Measurements from ENCODE around the gene POLR3E. TPM values are rescaled to one million over a fixed set of nuclear protein-coding genes. Genes with fewer than 3 reads are reported as not detected.

POLR3E gene
- total RNA-seq, 1 donor from 2014 or later, result 91.3 TPM

DNA sequence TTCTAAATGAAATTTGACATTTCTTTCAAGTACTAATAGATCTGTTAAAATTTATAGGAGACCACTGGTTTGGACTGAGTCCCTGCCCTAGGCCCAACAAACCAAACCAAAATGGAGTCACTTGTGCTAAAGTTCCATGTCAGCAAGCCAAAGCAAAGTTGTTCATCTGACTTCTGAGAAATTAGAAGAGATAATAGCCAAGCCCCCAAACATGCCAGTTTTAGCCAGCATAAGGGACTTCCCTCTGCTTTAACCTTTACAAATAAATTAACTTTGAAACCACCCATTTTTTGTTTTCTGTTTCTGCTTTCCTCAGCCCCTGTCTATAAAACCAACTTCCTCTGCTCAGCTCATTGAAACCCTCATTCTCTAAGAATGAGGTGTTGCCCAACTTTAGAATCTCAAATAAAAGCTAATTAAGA, 58.3 kb downstream of the POLR3E start:
- Histone ChIP-seq H3K27ac (no peak overlapping the region), H3K4me2 (no peak overlapping the region), H3K4me1 (no peaks in the 10 kb centered on the region), H2AFZ (replicated peaks) (no peak overlapping the region), H3K9me3 (ENCODE audit: low read depth) (no peaks in the 10 kb centered on the region), H4K20me1 (ENCODE audit: low read depth) (no peaks in the 10 kb centered on the region), H3K79me2 (ENCODE audit: low read depth) (no peaks in the 10 kb centered on the region), H3K9ac (no peak overlapping the region), H3K27me3 (no peaks in the 10 kb centered on the region), H3K36me3 (no peaks in the 10 kb centered on the region), H3K4me3 (no peak overlapping the region), H3F3A (ENCODE audit: low read depth) (peaks cover 5% of the 10 kb centered on the region)
- Mint-ChIP-seq H3K36me3 (peaks cover 12% of the 10 kb centered on the region), H3K27me3 (ENCODE audit: insufficient read depth, low read depth) (no peaks in the 10 kb centered on the region), H3K4me1 (peaks cover 14% of the 10 kb centered on the region), H3K9me3 (no peaks in the 10 kb centered on the region), H3K27ac (no peak overlapping the region), H3K4me3 (no peak overlapping the region)
- no peak for DNase-seq (ENCODE audit: low spot score)
- TF ChIP-seq EZH2 (IDR thresholded peaks at IDR 0.05) (no peak), CTCF (IDR thresholded peaks at IDR 0.05) (no peak), EZH2phosphoT487 (IDR thresholded peaks at IDR 0.05) (no peak)

- TF ChIP-seq CTCF (IDR thresholded peaks at IDR 0.05) (no peak), EZH2 (IDR thresholded peaks at IDR 0.05) (no peak), EZH2phosphoT487 (IDR thresholded peaks at IDR 0.05) (no peak)
- peaks cover 1% of the 10 kb centered on the region for H3K36me3 ChIP-seq
- H3K9ac ChIP-seq, result no peak overlapping the region
- H3K4me3 ChIP-seq, result no peak overlapping the region
- H2AFZ ChIP-seq (replicated peaks), result no peak overlapping the region
- H3K9me3 Mint-ChIP-seq, result no peaks in the 10 kb centered on the region
- no peaks in the 10 kb centered on the region for H3K79me2 ChIP-seq (ENCODE audit: low read depth)
- no peaks in the 10 kb centered on the region for H3K27me3 ChIP-seq
- H3K27ac ChIP-seq, result no peak overlapping the region
- H3K4me1 ChIP-seq, result no peaks in the 10 kb centered on the region
- H3F3A ChIP-seq (ENCODE audit: low read depth), result peaks cover 12% of the 10 kb centered on the region
- H4K20me1 ChIP-seq (ENCODE audit: low read depth), result no peaks in the 10 kb centered on the region
- no peaks in the 10 kb centered on the region for H3K9me3 ChIP-seq (ENCODE audit: low read depth)
- no peak overlapping the region for H3K4me3 Mint-ChIP-seq
- DNase-seq (ENCODE audit: low spot score), result no peak
- H3K27me3 Mint-ChIP-seq (ENCODE audit: insufficient read depth, low read depth), result no peaks in the 10 kb centered on the region
- peaks cover 14% of the 10 kb centered on the region for H3K4me1 Mint-ChIP-seq
- no peak overlapping the region for H3K27ac Mint-ChIP-seq
- H3K36me3 Mint-ChIP-seq, result peaks cover 7% of the 10 kb centered on the region
- H3K4me2 ChIP-seq, result no peak overlapping the region
Observed at GRCh38 chr16:22356930-22357634, 59.9 kb downstream of the POLR3E start.

DNA sequence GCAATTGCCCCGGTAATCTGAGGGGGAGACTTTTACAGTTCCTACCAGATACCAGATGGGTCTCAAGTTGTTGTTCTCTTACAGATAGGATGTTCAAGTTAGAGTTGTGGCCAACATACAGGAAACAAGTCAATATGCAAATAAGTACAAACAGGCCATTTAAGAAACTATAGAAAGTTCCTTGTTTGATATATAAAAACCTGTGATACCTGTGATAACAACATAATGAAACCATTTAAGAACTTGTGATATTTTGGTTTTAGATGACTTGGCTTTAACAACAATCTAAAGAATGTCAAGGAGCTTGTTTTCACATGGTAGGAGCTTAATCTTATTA, 60.4 kb downstream of the POLR3E start:
- no peak overlapping the region for H3K27ac ChIP-seq
- no peaks in the 10 kb centered on the region for H3K79me2 ChIP-seq (ENCODE audit: low read depth)
- Mint-ChIP-seq H3K4me1 (peaks cover 14% of the 10 kb centered on the region), H3K4me3 (no peak overlapping the region), H3K36me3 (peaks cover 9% of the 10 kb centered on the region), H3K27ac (no peak overlapping the region), H3K27me3 (ENCODE audit: insufficient read depth, low read depth) (no peaks in the 10 kb centered on the region), H3K9me3 (no peaks in the 10 kb centered on the region)
- H3K36me3 ChIP-seq, result peaks cover 6% of the 10 kb centered on the region
- H3F3A ChIP-seq (ENCODE audit: low read depth), result peaks cover 12% of the 10 kb centered on the region
- TF ChIP-seq EZH2 (IDR thresholded peaks at IDR 0.05) (no peak), EZH2phosphoT487 (IDR thresholded peaks at IDR 0.05) (no peak), CTCF (IDR thresholded peaks at IDR 0.05) (no peak)
- H3K4me3 ChIP-seq, result no peak overlapping the region
- H3K9me3 ChIP-seq (ENCODE audit: low read depth), result no peaks in the 10 kb centered on the region
- H3K27me3 ChIP-seq, result no peaks in the 10 kb centered on the region
- H3K9ac ChIP-seq, result no peak overlapping the region
- H3K4me1 ChIP-seq, result no peaks in the 10 kb centered on the region
- H2AFZ ChIP-seq (replicated peaks), result no peak overlapping the region
- no peak overlapping the region for H3K4me2 ChIP-seq
- no peaks in the 10 kb centered on the region for H4K20me1 ChIP-seq (ENCODE audit: low read depth)
- DNase-seq (ENCODE audit: low spot score), result no peak

All from neural progenitor cell (in vitro differentiated cells).